Keratinocyte (primary cell): ENCODE measurements around the gene RAB7B.

Source experiments
- EZH2 ChIP-seq: IDR thresholded peaks from one replicate; pipeline ENCODE4 v1.6.1; 2012; ENCODE audit warnings: inconsistent platforms, mild to moderate bottlenecking, low read length, moderate library complexity
- TF ChIP-seq, protein P1 (sequence below), 3 experiments: IDR thresholded peaks in 1 of 3; conservative IDR thresholded peaks in 1 of 3; optimal IDR thresholded peaks in 1 of 3; 2 replicates in 2 of 3; 3 replicates in 1 of 3; pipeline versions ENCODE3 to v1.5.1; 2011; ENCODE audit warnings: low read length in 3 of 3, mild to moderate bottlenecking in 3 of 3, moderate library complexity in 2 of 3, control low read depth in 1 of 3, inconsistent platforms in 1 of 3; ENCODE audit not compliant: insufficient read depth in 2 of 3; ENCODE audit errors: extremely low read depth in 1 of 3

GRCh38 chr1:205927676-205928075 lies 75.5 kb downstream of the RAB7B start:
- TF ChIP-seq, protein P1, sequence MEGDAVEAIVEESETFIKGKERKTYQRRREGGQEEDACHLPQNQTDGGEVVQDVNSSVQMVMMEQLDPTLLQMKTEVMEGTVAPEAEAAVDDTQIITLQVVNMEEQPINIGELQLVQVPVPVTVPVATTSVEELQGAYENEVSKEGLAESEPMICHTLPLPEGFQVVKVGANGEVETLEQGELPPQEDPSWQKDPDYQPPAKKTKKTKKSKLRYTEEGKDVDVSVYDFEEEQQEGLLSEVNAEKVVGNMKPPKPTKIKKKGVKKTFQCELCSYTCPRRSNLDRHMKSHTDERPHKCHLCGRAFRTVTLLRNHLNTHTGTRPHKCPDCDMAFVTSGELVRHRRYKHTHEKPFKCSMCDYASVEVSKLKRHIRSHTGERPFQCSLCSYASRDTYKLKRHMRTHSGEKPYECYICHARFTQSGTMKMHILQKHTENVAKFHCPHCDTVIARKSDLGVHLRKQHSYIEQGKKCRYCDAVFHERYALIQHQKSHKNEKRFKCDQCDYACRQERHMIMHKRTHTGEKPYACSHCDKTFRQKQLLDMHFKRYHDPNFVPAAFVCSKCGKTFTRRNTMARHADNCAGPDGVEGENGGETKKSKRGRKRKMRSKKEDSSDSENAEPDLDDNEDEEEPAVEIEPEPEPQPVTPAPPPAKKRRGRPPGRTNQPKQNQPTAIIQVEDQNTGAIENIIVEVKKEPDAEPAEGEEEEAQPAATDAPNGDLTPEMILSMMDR (optimal IDR thresholded peaks at IDR 0.05 in 1 of 3, IDR thresholded peaks at IDR 0.05 in 1 of 3, conservative IDR thresholded peaks at IDR 0.05 in 1 of 3; ENCODE audit: extremely low read depth in 1 of 3, insufficient read depth in 2 of 3, low read length in 3 of 3) = no peak
- no peak for TF ChIP-seq EZH2
